Cardiac septum (tissue), 1 donor: ENCODE results near the gene RFPL1. TPM values are rescaled to one million over a fixed set of nuclear protein-coding genes. Genes with fewer than 3 reads are reported as not detected.
"Not testable (repeated sequence)": the region's sequence is repeated elsewhere in the genome, so short reads cannot be mapped to it uniquely, and the experiment has no call there.

Experiments
- DNase-seq: peaks from one replicate; pipeline ENCODE4 v3.0.0-alpha.2; 2020; ENCODE audit warnings: low spot score
- intact Hi-C: fragments of 100-400 bp; cut with DNase I; formaldehyde crosslinking; loops from one replicate; pipeline ENCODE4 v1.14.0; 2022
- total RNA-seq: library from RNA; stranded (reverse); fragmentation: NEBNext Ultra II Directional; extraction: Animal tissue kit (Norgen Biotek cat#: 25700); gene quantifications from one replicate; pipeline ENCODE4 v1.2.1, GENCODE V29; 2021
- donor health status: DM: no; HTN: no; CAD: no.

RFPL1 gene
- total RNA-seq, 1 donor from 2014 or later = not detected

- no peak for DNase-seq
- intact Hi-C loops = no loop called here
Observed at GRCh38 chr22:29473001-29473400, 34.6 kb downstream of the RFPL1 start.

- intact Hi-C loops = no loop called here
- no peak for DNase-seq
Observed at GRCh38 chr22:29475550-29475949, 37.2 kb downstream of the RFPL1 start.

- DNase-seq = no peak
- intact Hi-C loops = no loop called here
Observed at GRCh38 chr22:29476116-29476515, 37.7 kb downstream of the RFPL1 start.

GRCh38 chr22:29477723-29478318, 39.4 kb downstream of the RFPL1 start:
- intact Hi-C loops = no loop called here
- no peak for DNase-seq

GRCh38 chr22:29478326-29479276, 40.2 kb downstream of the RFPL1 start:
- intact Hi-C loops = no loop called here

GRCh38 chr22:29479417-29480261, 41.3 kb downstream of the RFPL1 start, which contains the start of gene NEFH:
TSS of gene NEFH (plus strand) at chr22:29480218. CDS start at chr22:29480263, 45 bp downstream.
- DNase-seq = no peak
- intact Hi-C loops = no loop called here

More at GRCh38 chr22:29478326-29479276, 40.2 kb downstream of the RFPL1 start:
- DNase-seq = no peak

GRCh38 chr22:29480262-29480511, 41.8 kb downstream of the RFPL1 start:
- no peak for DNase-seq
- intact Hi-C loops = no loop called here

GRCh38 chr22:29480512-29481264, 42.3 kb downstream of the RFPL1 start:
- DNase-seq = no peak
- intact Hi-C loops = no loop called here

GRCh38 chr22:29481265-29482000, 43.0 kb downstream of the RFPL1 start:
- no peak for DNase-seq
- intact Hi-C loops = no loop called here

GRCh38 chr22:29482253-29482652, 43.9 kb downstream of the RFPL1 start:
- DNase-seq = no peak
- intact Hi-C loops = no loop called here

GRCh38 chr22:29482726-29483125, 44.3 kb downstream of the RFPL1 start:
- intact Hi-C loops = no loop called here
- DNase-seq = no peak

- DNase-seq = no peak
- intact Hi-C loops = no loop called here
Observed at GRCh38 chr22:29483254-29483653, 44.9 kb downstream of the RFPL1 start.

GRCh38 chr22:29484642-29485041, 46.3 kb downstream of the RFPL1 start:
- DNase-seq = no peak
- intact Hi-C loops = no loop called here

GRCh38 chr22:29485448-29485847, 47.1 kb downstream of the RFPL1 start:
- intact Hi-C loops = no loop called here
- DNase-seq = no peak

- intact Hi-C loops = no loop called here
- DNase-seq = no peak
Observed at GRCh38 chr22:29487426-29487986, 49.1 kb downstream of the RFPL1 start.

GRCh38 chr22:29489127-29489780, 50.9 kb downstream of the RFPL1 start:
- intact Hi-C loops, DNase-seq: not testable (repeated sequence)

GRCh38 chr22:29491012-29491411, 52.6 kb downstream of the RFPL1 start:
- no peak for DNase-seq
- intact Hi-C loops = no loop called here
